Activated CD4-positive, alpha-beta memory T cell treated with anti-CD3 and anti-CD28 coated beads, Interleukin-2, amount 10 ng/mL, durations not matched to agents 7 days and 5 days (primary cell): ENCODE measurements around the gene SLC14A1. TPM values are rescaled to one million over a fixed set of nuclear protein-coding genes. Genes with fewer than 3 reads are reported as not detected.
"Not testable (repeated sequence)": the region's sequence is repeated elsewhere in the genome, so short reads cannot be mapped to it uniquely, and the experiment has no call there.

Source experiments
- CTCF ChIA-PET: fragments of 350-600 bp; sonication (Branson Sonifier 250); formaldehyde crosslinking; loops from one replicate; lab custom pipeline; 2021; ENCODE audit warnings: antibody characterized with exemption, inconsistent platforms; lab: Charles Lee
- POLR2A ChIA-PET: fragments of 350-600 bp; sonication (Branson Sonifier 250); formaldehyde crosslinking; loops from one replicate; lab custom pipeline; 2021; ENCODE audit warnings: antibody characterized with exemption; lab: Charles Lee
- DNase-seq: peaks from one replicate; pipeline ENCODE4 v3.0.0-alpha.2; 2020
- H3K27ac Mint-ChIP-seq: one replicate; pipeline ENCODE4 v1.8.0; 2021; ENCODE audit warnings: mild to moderate bottlenecking, mixed read lengths
- H3K27me3 Mint-ChIP-seq: one replicate; pipeline ENCODE4 v1.8.0; 2021; ENCODE audit warnings: mixed read lengths
- H3K36me3 Mint-ChIP-seq: one replicate; pipeline ENCODE4 v1.8.0; 2021; ENCODE audit warnings: low read depth, mixed read lengths
- H3K4me1 Mint-ChIP-seq: one replicate; pipeline ENCODE4 v1.8.0; 2021; ENCODE audit warnings: mixed read lengths
- H3K4me3 Mint-ChIP-seq: one replicate; pipeline ENCODE4 v1.8.0; 2021; ENCODE audit warnings: mild to moderate bottlenecking, mixed read lengths
- H3K9me3 Mint-ChIP-seq: one replicate; pipeline ENCODE4 v1.8.0; 2021; ENCODE audit warnings: mixed read lengths
- total RNA-seq, 2 experiments: library from RNA; stranded (reverse); gene quantifications; one replicate each; pipeline ENCODE4 v1.2.3, GENCODE V29; 2021

The SLC14A1 gene
- total RNA-seq, 2 experiments from 2014 or later: 1.5 to 2.7 TPM

DNA sequence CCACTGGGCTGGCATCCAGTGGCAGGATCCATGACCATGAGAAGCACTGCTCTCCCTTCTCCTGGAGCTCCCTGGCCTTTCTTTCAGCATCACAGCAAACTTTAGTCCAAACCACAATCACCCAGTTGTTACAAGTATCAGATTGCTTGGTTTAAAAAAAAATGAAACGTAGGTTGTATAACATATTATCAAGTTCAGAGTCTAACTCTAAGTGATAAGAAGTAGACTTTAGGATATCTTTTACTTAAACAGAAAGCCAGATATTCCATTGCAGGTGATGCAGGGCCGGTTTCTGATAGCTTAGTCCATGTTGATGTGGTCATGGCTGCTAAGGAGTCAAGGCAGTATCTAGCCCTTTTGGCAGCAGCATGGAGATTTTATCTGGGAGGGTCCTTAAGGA, 24.5 kb downstream of the SLC14A1 start:
- Mint-ChIP-seq H3K36me3 (no peaks in the 10 kb centered on the region), H3K27ac (no peak overlapping the region), H3K27me3 (no peaks in the 10 kb centered on the region), H3K9me3 (no peaks in the 10 kb centered on the region), H3K4me3 (no peak overlapping the region), H3K4me1 (no peaks in the 10 kb centered on the region)
- DNase-seq: no peak
- ChIA-PET CTCF (interaction anchor here (0.5 kb wide), 1 partner anchor 83 kb away, joined by 4 read pairs; no protein-coding TSS in a partner anchor), POLR2A (no interaction called here)

DNA sequence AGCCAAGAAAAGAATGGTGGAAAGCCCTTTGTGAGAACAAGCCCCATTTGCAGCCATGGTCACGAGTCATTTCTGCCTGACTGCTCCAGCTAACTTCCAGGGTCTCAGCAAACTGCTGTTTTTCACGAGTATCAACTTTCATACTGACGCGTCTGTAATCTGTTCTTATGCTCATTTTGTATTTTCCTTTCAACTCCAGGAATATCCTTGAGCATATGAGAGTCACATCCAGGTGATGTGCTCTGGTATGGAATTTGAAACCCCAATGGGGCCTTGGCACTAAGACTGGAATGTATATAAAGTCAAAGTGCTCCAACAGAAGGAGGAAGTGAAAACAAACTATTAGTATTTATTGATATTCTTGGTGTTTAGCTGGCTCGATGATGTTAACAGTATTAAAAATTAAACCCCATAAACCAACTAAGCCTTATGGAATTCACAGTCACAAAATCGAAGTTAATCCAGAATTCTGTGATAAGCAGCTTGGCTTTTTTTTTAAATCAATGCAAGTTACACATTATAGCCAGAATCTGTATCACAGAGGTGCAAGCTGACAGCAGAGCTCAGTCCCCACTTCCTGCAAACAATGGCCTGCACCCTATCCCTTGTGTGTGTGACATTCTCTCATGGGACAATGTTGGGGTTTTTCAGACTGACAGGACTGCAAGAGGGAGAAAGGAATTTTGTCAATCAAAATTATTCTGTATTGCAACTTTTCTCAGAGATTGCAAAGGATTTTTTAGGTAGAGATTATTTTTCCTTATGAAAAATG, 26.1 kb downstream of the SLC14A1 start:
- no peaks in the 10 kb centered on the region for H3K36me3 Mint-ChIP-seq
- CTCF ChIA-PET: no interaction called here
- H3K4me3 Mint-ChIP-seq: no peak overlapping the region
- POLR2A ChIA-PET: no interaction called here
- DNase-seq: no peak
- no peak overlapping the region for H3K27ac Mint-ChIP-seq
- peaks cover 5% of the 10 kb centered on the region for H3K27me3 Mint-ChIP-seq
- no peaks in the 10 kb centered on the region for H3K4me1 Mint-ChIP-seq
- H3K9me3 Mint-ChIP-seq: no peaks in the 10 kb centered on the region

DNA sequence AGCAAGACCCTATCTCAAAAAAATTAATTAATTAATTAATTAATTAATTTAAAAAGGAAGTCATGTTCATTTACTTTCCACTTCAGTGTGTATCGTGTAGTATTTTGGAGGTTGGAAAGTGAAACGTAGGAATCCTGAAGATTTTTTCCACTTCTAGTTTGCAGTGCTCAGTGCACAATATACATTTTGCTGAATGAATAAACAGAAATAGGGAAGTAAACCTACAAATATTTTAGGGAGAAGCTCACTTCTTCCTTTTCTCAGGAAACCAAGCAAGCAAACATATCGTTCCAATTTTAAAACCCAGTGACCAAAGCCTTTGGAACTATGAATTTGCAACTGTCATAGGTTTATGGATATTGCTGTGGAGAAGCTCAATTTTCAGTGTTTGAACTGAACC, 27.8 kb downstream of the SLC14A1 start:
- CTCF ChIA-PET: interaction anchor here (1.3 kb wide), 1 partner anchor 29 kb away, joined by 3 read pairs; no protein-coding TSS in a partner anchor
- H3K9me3 Mint-ChIP-seq: no peaks in the 10 kb centered on the region
- peaks cover 11% of the 10 kb centered on the region for H3K27me3 Mint-ChIP-seq
- DNase-seq: no peak
- POLR2A ChIA-PET: no interaction called here
- H3K4me3 Mint-ChIP-seq: no peak overlapping the region
- H3K36me3 Mint-ChIP-seq: no peaks in the 10 kb centered on the region
- no peak overlapping the region for H3K27ac Mint-ChIP-seq
- no peaks in the 10 kb centered on the region for H3K4me1 Mint-ChIP-seq

DNA sequence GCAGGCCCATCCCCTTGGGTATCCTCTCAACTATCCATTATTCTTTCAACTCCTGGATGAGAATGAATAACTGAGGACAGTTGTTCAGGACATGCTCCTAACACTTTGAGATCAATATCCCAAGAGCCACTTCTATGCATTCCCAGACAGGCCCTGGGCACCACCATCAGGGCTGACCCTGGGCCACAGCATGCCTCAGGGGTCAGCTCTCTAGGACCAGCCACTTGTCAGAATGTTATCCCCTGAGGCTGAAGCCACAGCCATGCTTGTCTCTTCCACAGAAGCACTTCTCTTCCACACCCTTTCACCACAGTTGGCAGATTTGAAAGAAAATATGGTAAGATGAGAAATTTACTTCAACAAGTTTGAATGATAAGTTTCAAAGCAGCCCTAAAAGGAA, 28.7 kb downstream of the SLC14A1 start:
- Mint-ChIP-seq H3K27ac (no peak overlapping the region), H3K4me1 (no peaks in the 10 kb centered on the region), H3K36me3 (no peaks in the 10 kb centered on the region), H3K9me3 (no peaks in the 10 kb centered on the region), H3K27me3 (peaks cover 15% of the 10 kb centered on the region), H3K4me3 (no peak overlapping the region)
- CTCF ChIA-PET: interaction anchor here (1.3 kb wide), 1 partner anchor 30 kb away, joined by 3 read pairs; no protein-coding TSS in a partner anchor
- POLR2A ChIA-PET: no interaction called here
- DNase-seq: no peak

DNA sequence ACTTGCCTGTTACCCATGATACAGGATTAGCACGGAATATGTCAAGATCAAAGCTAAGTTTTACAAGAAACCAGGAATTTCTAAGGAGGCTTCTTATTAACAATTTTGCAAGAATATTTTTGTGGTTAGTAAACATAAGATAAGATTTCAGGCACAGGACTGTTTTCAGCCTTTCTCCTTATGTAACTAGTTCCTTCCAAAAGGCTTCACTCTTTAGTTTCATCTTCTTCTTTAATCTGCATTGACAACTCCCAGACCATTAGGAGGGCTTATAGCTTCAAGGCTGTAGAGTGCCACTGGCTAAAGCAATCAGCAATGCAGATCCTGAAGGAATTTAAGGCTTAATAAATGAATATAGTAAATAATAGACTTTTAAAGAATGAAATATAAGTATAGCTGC, 29.3 kb downstream of the SLC14A1 start:
- no peak for DNase-seq
- ChIA-PET POLR2A (no interaction called here), CTCF (no interaction called here)
- Mint-ChIP-seq H3K9me3 (no peaks in the 10 kb centered on the region), H3K36me3 (no peaks in the 10 kb centered on the region), H3K4me1 (no peaks in the 10 kb centered on the region), H3K27ac (no peak overlapping the region), H3K4me3 (no peak overlapping the region), H3K27me3 (peaks cover 15% of the 10 kb centered on the region)

DNA sequence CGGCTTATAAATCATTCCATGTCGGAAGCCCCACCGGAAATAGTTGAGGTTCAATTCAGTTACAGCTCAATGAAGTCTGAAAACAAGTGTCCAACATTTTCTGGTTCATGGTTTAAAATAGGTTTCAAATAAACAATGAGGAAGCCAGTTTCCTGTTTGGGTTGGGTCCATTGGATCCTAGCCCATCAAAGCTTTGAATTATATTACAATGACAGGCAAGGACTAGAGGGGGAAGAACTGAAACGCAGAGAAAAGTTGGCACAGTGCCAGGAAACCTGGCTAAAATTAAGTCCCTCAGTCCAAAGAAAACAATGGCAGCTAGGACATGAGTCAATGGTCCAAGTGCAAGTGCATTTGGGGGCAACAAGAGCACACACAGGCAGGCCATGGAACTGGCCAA, 32.0 kb downstream of the SLC14A1 start:
- CTCF ChIA-PET: interaction anchor here (1.1 kb wide), 1 partner anchor 9 kb away, joined by 3 read pairs; no protein-coding TSS in a partner anchor
- no peak overlapping the region for H3K27ac Mint-ChIP-seq
- H3K36me3 Mint-ChIP-seq: no peaks in the 10 kb centered on the region
- peaks cover 15% of the 10 kb centered on the region for H3K27me3 Mint-ChIP-seq
- POLR2A ChIA-PET: no interaction called here
- DNase-seq: no peak
- no peak overlapping the region for H3K4me3 Mint-ChIP-seq
- no peaks in the 10 kb centered on the region for H3K9me3 Mint-ChIP-seq
- no peaks in the 10 kb centered on the region for H3K4me1 Mint-ChIP-seq

DNA sequence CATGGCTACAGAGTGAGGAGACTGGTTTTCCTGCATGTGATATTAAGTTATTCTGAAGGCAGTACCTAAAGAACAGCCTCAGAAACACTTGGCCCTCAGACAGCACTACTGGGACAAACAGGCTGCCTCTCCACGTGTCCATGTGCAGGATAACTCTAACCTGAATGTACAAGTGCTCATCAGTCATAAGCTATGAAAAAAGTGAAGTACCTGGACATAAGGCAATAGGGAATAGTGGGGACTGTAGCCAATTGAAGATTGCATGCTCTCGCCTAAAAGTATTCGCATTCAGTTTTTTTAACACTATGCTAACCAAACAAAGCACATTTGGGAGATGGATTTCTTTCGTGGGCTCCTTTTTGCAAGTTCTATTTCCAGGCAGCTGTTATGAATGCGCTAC, 33.0 kb downstream of the SLC14A1 start:
- no peaks in the 10 kb centered on the region for H3K36me3 Mint-ChIP-seq
- peaks cover 15% of the 10 kb centered on the region for H3K27me3 Mint-ChIP-seq
- H3K27ac Mint-ChIP-seq: no peak overlapping the region
- no peaks in the 10 kb centered on the region for H3K4me1 Mint-ChIP-seq
- no peak overlapping the region for H3K4me3 Mint-ChIP-seq
- CTCF ChIA-PET: interaction anchor here (1.1 kb wide), 1 partner anchor 10 kb away, joined by 3 read pairs; no protein-coding TSS in a partner anchor
- POLR2A ChIA-PET: no interaction called here
- H3K9me3 Mint-ChIP-seq: no peaks in the 10 kb centered on the region
- DNase-seq: no peak

DNA sequence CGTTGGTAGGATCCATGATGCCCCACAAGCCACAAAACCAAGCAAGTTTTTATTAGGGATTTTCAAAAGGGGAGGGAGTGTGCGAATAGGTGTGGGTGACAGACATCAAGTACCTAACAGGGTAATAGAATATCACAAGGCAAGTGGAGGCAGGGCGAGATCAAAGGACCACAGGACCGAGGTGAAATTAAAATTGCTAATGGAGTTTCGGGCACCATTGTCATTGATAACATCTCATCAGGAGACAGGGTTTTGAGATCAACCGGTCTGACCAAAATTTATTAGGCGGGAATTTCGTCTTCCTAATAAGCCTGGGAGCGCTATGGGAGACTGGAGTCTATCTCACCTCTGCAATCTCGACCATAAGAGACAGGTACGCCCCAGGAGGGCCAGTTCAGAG, 33.7 kb downstream of the SLC14A1 start:
- H3K36me3 Mint-ChIP-seq, H3K4me3 Mint-ChIP-seq, H3K27ac Mint-ChIP-seq, H3K4me1 Mint-ChIP-seq, H3K9me3 Mint-ChIP-seq, DNase-seq, CTCF ChIA-PET, POLR2A ChIA-PET: not testable (repeated sequence)
- H3K27me3 Mint-ChIP-seq: peaks cover 15% of the 10 kb centered on the region

DNA sequence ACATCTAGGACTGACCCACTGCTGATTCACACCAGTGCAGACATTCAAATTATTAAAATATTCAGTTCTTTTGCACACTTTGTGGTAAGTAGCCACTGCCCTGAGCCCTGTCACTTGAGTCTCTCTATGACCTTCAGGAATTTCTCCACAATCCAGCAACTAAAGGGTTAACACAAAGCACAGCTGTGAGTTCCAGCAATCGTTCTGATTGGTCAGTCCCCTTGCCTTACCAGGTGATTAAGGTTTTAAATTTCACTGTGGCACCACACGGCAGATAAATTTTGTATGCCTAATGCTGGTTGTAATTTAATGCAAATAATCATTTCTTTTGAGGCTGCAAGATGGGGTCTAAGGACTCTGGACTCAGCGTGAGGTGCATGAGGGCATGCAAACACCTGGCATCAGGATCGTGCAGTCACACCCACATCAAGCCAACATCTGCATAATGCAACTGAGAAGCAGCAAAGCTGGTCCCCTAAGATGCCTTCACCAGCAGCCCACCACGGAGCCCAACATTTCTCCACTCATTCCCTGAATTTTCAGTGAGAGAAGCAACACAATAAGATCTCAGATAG, 36.6 kb downstream of the SLC14A1 start:
- H3K36me3 Mint-ChIP-seq: no peaks in the 10 kb centered on the region
- CTCF ChIA-PET: no interaction called here
- DNase-seq: no peak
- H3K4me1 Mint-ChIP-seq: no peaks in the 10 kb centered on the region
- H3K27me3 Mint-ChIP-seq: peaks cover 10% of the 10 kb centered on the region
- POLR2A ChIA-PET: no interaction called here
- H3K9me3 Mint-ChIP-seq: no peaks in the 10 kb centered on the region
- no peak overlapping the region for H3K27ac Mint-ChIP-seq
- no peak overlapping the region for H3K4me3 Mint-ChIP-seq

DNA sequence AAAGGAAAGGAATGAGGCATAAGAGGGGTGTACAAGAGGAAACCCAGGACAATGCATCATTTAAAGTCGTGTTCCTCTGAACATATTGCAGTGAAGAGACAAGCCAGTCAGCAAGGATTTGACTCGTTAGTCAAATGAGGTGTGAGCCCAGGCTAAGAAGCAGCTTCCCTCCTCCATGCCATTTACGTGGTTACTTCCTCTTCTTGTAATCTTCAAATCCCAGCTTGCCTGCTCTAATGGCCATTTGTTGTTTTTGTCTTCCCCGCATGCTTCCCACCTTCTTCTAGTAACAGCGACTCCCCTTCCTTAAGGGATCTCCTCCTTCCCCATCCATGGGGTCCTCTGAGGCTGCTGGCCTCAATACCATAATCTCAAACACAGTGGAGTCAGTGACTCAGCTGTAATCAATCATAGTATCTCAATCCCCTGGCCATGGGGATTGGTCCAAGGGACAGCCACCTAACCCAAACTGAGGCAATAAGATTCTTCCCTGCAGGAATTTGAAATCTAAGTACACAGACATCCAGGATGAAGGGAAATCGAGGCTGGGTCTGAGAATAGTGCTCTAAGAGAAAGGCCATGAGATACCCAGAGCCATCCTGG, 37.6 kb downstream of the SLC14A1 start:
- CTCF ChIA-PET: no interaction called here

DNA sequence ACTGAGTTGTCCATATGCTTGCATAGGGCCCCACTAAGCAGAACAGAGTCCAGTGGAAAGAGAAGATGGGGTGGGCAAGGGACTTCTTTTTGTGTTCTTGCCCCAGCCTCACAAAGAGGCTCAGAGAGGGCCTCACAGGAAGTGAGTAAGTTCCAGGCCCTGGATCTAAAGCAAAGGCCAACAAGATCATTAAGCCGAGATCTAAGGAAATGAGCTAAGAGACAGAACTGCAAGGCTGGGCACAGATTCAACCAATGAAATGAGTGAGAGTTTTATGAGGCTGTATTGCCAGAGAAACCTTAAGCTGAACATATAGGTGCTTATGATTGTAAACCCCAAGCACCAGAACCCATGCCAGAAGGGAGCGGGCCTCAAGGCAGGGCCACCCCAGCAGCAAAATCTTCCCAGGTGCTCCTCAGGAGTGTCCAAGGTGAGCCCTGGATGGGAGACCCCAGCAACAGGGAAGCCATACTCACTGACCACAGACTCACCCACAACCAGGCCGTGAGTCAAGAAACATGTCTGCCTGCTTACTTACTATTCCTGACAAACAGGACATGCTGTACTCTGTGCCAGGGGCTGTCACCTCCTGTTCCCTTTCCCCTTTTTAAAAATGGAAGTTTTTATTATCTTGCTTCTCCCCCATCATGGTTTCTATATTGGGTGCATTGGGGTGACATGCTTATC, 40.2 kb downstream of the SLC14A1 start:
- POLR2A ChIA-PET: no interaction called here

More for the DNA sequence above, 37.6 kb downstream of the SLC14A1 start:
- DNase-seq: no peak
- POLR2A ChIA-PET: no interaction called here
- Mint-ChIP-seq H3K36me3 (no peaks in the 10 kb centered on the region), H3K27ac (no peak overlapping the region), H3K27me3 (peaks cover 8% of the 10 kb centered on the region), H3K4me3 (no peak overlapping the region), H3K4me1 (no peaks in the 10 kb centered on the region), H3K9me3 (no peaks in the 10 kb centered on the region)

DNA sequence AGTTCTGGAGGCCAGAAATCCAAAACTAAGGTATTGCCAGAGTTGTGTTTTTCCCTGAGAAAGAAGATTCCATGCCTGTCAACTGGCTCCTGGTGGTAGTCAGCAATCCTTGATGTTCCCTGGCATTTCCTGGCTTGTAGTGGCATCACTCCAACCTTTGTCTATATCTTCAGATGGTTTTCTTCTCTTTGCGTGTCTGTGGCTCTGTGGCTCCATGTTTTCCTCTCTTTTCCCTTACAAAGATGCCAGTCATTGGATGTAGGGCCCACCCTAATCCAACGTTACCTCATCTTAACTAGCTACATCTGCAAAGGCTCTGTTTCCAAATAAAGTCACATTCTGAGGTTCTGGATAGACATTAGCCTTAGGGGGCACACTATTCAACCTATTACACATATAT, 41.8 kb downstream of the SLC14A1 start:
- no peaks in the 10 kb centered on the region for H3K36me3 Mint-ChIP-seq
- H3K4me1 Mint-ChIP-seq: peaks cover 1% of the 10 kb centered on the region
- no peak overlapping the region for H3K4me3 Mint-ChIP-seq
- POLR2A ChIA-PET: no interaction called here
- H3K27ac Mint-ChIP-seq: no peak overlapping the region
- peaks cover 20% of the 10 kb centered on the region for H3K27me3 Mint-ChIP-seq
- no peak for DNase-seq
- CTCF ChIA-PET: no interaction called here
- no peaks in the 10 kb centered on the region for H3K9me3 Mint-ChIP-seq

More for the DNA sequence above, 40.2 kb downstream of the SLC14A1 start:
- Mint-ChIP-seq H3K27ac (no peak overlapping the region), H3K4me1 (no peaks in the 10 kb centered on the region), H3K4me3 (no peak overlapping the region), H3K27me3 (peaks cover 6% of the 10 kb centered on the region), H3K36me3 (no peaks in the 10 kb centered on the region), H3K9me3 (no peaks in the 10 kb centered on the region)
- DNase-seq: no peak
- CTCF ChIA-PET: interaction anchor here (0.6 to 1.3 kb wide), 2 partner anchors 11 to 346 kb away, joined by 3 to 5 read pairs; no protein-coding TSS in a partner anchor
